Neural progenitor cell (in vitro differentiated cells): Measurements from ENCODE around the gene ACACA. TPM values are rescaled to one million over a fixed set of nuclear protein-coding genes. Genes with fewer than 3 reads are reported as not detected.

Experiments used
- DNase-seq: peaks from one replicate; pipeline ENCODE4 v3.0.0-alpha.2; 2016; ENCODE audit warnings: low spot score
- H2AFZ ChIP-seq: fragments of 200-600 bp; sonication (generic); replicated peaks from 2 replicates; pipeline ENCODE4 v1.6.1; 2016; ENCODE audit warnings: antibody characterized with exemption
- H3F3A ChIP-seq: fragments of 200-600 bp; sonication (generic); 2 replicates; pipeline ENCODE4 v1.6.1; 2016; ENCODE audit warnings: antibody characterized with exemption, low read depth
- H3K27ac ChIP-seq: fragments of 200-600 bp; sonication (generic); 2 replicates; pipeline ENCODE4 v1.5.1; 2016; ENCODE audit warnings: mild to moderate bottlenecking
- H3K27me3 ChIP-seq: fragments of 200-600 bp; sonication (generic); 2 replicates; pipeline ENCODE4 v1.6.1; 2016; ENCODE audit warnings: mild to moderate bottlenecking, moderate library complexity
- H3K36me3 ChIP-seq: fragments of 200-600 bp; sonication (generic); 2 replicates; pipeline ENCODE4 v1.5.1; 2016
- H3K4me1 ChIP-seq: fragments of 200-600 bp; sonication (generic); 2 replicates; pipeline ENCODE4 v1.6.1; 2016; ENCODE audit warnings: mixed run types
- H3K4me2 ChIP-seq: fragments of 200-600 bp; sonication (generic); 2 replicates; pipeline ENCODE4 v1.6.1; 2016
- H3K4me3 ChIP-seq: fragments of 200-600 bp; sonication (generic); 2 replicates; pipeline ENCODE4 v1.5.1; 2016
- H3K79me2 ChIP-seq: fragments of 200-600 bp; sonication (generic); 2 replicates; pipeline ENCODE4 v1.6.1; 2016; ENCODE audit warnings: low read depth
- H3K9ac ChIP-seq: fragments of 200-600 bp; sonication (generic); 2 replicates; pipeline ENCODE4 v1.6.1; 2016
- H3K9me3 ChIP-seq: fragments of 200-600 bp; sonication (generic); 2 replicates; pipeline ENCODE4 v1.5.1; 2016; ENCODE audit warnings: low read depth
- H4K20me1 ChIP-seq: fragments of 200-600 bp; sonication (generic); 2 replicates; pipeline ENCODE4 v1.6.1; 2016; ENCODE audit warnings: low read depth
- H3K27ac Mint-ChIP-seq: 3 replicates; pipeline ENCODE4 v1.8.0; 2021; ENCODE audit warnings: mixed read lengths
- H3K27me3 Mint-ChIP-seq: 2 replicates; pipeline ENCODE4 v1.8.0; 2022; ENCODE audit warnings: low read depth, mild to moderate bottlenecking, inconsistent platforms, moderate library complexity, mixed read lengths; ENCODE audit not compliant: insufficient read depth
- H3K36me3 Mint-ChIP-seq: 3 replicates; pipeline ENCODE4 v1.8.0; 2021; ENCODE audit warnings: mixed read lengths
- H3K4me1 Mint-ChIP-seq: 3 replicates; pipeline ENCODE4 v1.8.0; 2021; ENCODE audit warnings: mixed read lengths
- H3K4me3 Mint-ChIP-seq: 3 replicates; pipeline ENCODE4 v1.8.0; 2021; ENCODE audit warnings: mild to moderate bottlenecking, moderate library complexity, mixed read lengths
- H3K9me3 Mint-ChIP-seq: 3 replicates; pipeline ENCODE4 v1.8.0; 2020; ENCODE audit warnings: mixed read lengths
- CTCF ChIP-seq: fragments of 200-600 bp; sonication (generic); IDR thresholded peaks from 2 replicates; pipeline ENCODE4 v1.5.1; 2017; ENCODE audit warnings: antibody characterized with exemption, mild to moderate bottlenecking
- EZH2 ChIP-seq: fragments of 200-600 bp; sonication (generic); IDR thresholded peaks from 2 replicates; pipeline ENCODE4 v1.6.1; 2017; ENCODE audit warnings: antibody characterized with exemption, mild to moderate bottlenecking, moderate library complexity
- EZH2phosphoT487 ChIP-seq: fragments of 200-600 bp; sonication (generic); IDR thresholded peaks from 2 replicates; pipeline ENCODE4 v1.6.1; 2017; ENCODE audit warnings: antibody characterized with exemption
- total RNA-seq: library from RNA; depleted of rRNA; stranded (reverse); fragments of >200 nt; gene quantifications from 2 replicates; pipeline ENCODE4 v1.2.3, GENCODE V29; 2015; ENCODE audit warnings: low replicate concordance

Gene ACACA
- total RNA-seq, 1 donor from 2014 or later = 88.6 TPM

GRCh38 chr17:37090941-37091340 lies 315.7 kb downstream of the ACACA start:
- Mint-ChIP-seq H3K27ac (no peak overlapping the region), H3K36me3 (peaks cover 20% of the 10 kb centered on the region), H3K9me3 (no peaks in the 10 kb centered on the region), H3K4me1 (peaks cover 30% of the 10 kb centered on the region), H3K4me3 (no peak overlapping the region), H3K27me3 (peaks cover 3% of the 10 kb centered on the region)
- no peaks in the 10 kb centered on the region for H3K9me3 ChIP-seq
- H3K27me3 ChIP-seq = no peaks in the 10 kb centered on the region
- H3K36me3 ChIP-seq = peaks cover 3% of the 10 kb centered on the region
- no peak overlapping the region for H3K9ac ChIP-seq
- no peak overlapping the region for H3K27ac ChIP-seq
- no peak overlapping the region for H3K4me3 ChIP-seq
- H3K4me2 ChIP-seq = no peak overlapping the region
- no peak for DNase-seq
- TF ChIP-seq EZH2phosphoT487 (no peak), CTCF (no peak), EZH2 (no peak)
- H3K79me2 ChIP-seq = no peaks in the 10 kb centered on the region
- no peak overlapping the region for H2AFZ ChIP-seq
- H3K4me1 ChIP-seq = peaks cover 12% of the 10 kb centered on the region
- H4K20me1 ChIP-seq = no peaks in the 10 kb centered on the region
- peaks cover 8% of the 10 kb centered on the region for H3F3A ChIP-seq

GRCh38 chr17:37089956-37090355 lies 316.7 kb downstream of the ACACA start:
- H3F3A ChIP-seq = peaks cover 8% of the 10 kb centered on the region
- H3K4me1 Mint-ChIP-seq = peaks cover 29% of the 10 kb centered on the region
- H3K79me2 ChIP-seq = no peaks in the 10 kb centered on the region
- peaks cover 25% of the 10 kb centered on the region for H3K36me3 Mint-ChIP-seq
- no peaks in the 10 kb centered on the region for H4K20me1 ChIP-seq
- no peak overlapping the region for H3K4me3 ChIP-seq
- DNase-seq = no peak
- H3K9me3 Mint-ChIP-seq = no peaks in the 10 kb centered on the region
- H3K4me2 ChIP-seq = no peak overlapping the region
- no peaks in the 10 kb centered on the region for H3K9me3 ChIP-seq
- H3K4me3 Mint-ChIP-seq = no peak overlapping the region
- peaks cover 8% of the 10 kb centered on the region for H3K36me3 ChIP-seq
- peaks cover 2% of the 10 kb centered on the region for H3K27me3 Mint-ChIP-seq
- no peak overlapping the region for H3K9ac ChIP-seq
- H3K27me3 ChIP-seq = no peaks in the 10 kb centered on the region
- H3K27ac Mint-ChIP-seq = no peak overlapping the region
- no peak overlapping the region for H2AFZ ChIP-seq
- H3K27ac ChIP-seq = no peak overlapping the region
- peaks cover 12% of the 10 kb centered on the region for H3K4me1 ChIP-seq
- TF ChIP-seq CTCF (no peak), EZH2phosphoT487 (no peak), EZH2 (no peak)

GRCh38 chr17:37088913-37089312 lies 317.7 kb downstream of the ACACA start:
- H3K9me3 Mint-ChIP-seq = no peaks in the 10 kb centered on the region
- H3K4me3 Mint-ChIP-seq = peak overlapping the region; percentile 46
- no peak overlapping the region for H3K4me2 ChIP-seq
- TF ChIP-seq CTCF (peak; percentile 25), EZH2phosphoT487 (no peak), EZH2 (no peak)
- no peak overlapping the region for H3K27ac ChIP-seq
- no peak overlapping the region for H3K9ac ChIP-seq
- peaks cover 12% of the 10 kb centered on the region for H3K4me1 ChIP-seq
- no peak overlapping the region for H2AFZ ChIP-seq
- H3K9me3 ChIP-seq = no peaks in the 10 kb centered on the region
- peak; percentile 31 for DNase-seq
- H3K27ac Mint-ChIP-seq = no peak overlapping the region
- H3K27me3 Mint-ChIP-seq = peaks cover 2% of the 10 kb centered on the region
- H3K79me2 ChIP-seq = no peaks in the 10 kb centered on the region
- H4K20me1 ChIP-seq = no peaks in the 10 kb centered on the region
- peaks cover 28% of the 10 kb centered on the region for H3K4me1 Mint-ChIP-seq
- H3F3A ChIP-seq = peaks cover 8% of the 10 kb centered on the region
- peaks cover 8% of the 10 kb centered on the region for H3K36me3 ChIP-seq
- H3K36me3 Mint-ChIP-seq = peaks cover 27% of the 10 kb centered on the region
- H3K27me3 ChIP-seq = no peaks in the 10 kb centered on the region
- no peak overlapping the region for H3K4me3 ChIP-seq
